GM19035 (cell line): Measurements from ENCODE around the gene MYOD1.

Experiments used
- ATAC-seq: cut with Tn5 transposase; IDR thresholded peaks from one replicate; pipeline ENCODE4 v1.9.1; 2021; ENCODE audit not compliant: unreplicated experiment

MYOD1 gene

DNA sequence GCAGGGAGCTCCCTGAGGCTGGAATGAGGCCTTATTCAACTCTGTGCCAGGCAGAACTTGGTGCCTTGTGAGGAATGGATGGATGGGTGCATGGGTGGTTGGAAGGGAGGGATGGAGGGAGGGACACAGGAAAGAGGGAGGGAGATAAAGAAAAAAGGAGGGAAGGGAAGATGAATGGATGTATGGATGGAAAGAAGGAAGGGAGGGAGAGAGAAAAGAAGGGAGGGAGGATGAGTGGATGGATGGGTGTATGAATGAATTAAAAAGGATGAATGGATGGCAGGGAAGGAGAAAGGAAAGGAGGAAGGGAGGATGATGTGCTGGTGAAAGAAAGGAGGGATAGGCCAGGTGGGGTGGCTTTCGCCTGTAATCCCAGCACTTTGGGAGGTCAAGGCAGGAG, 49.8 kb downstream of the MYOD1 start:
- no peak for ATAC-seq

- ATAC-seq = no peak
These were observed 50.8 kb downstream of the MYOD1 start for GRCh38 chr11:17770048-17770652.

- ATAC-seq = no peak
These were observed 51.5 kb downstream of the MYOD1 start for GRCh38 chr11:17770917-17771316.

DNA sequence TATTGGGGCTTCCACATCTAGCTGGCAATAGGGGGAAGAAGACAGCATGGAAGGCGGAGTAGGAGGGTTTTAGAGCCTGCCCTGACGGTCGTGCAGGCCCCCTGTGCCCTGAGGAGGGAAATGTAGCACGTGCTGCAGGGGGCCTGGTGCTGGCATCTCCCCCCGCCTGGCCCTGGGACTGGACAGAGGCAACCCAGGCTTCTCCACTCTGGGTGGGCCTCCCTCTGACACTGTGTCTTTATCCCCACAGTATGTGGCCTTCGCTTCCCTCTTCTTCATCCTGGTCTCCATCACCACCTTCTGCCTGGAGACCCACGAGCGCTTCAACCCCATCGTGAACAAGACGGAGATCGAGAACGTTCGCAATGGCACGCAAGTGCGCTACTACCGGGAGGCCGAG, 52.0 kb downstream of the MYOD1 start:
- no peak for ATAC-seq
